GM19468 (cell line): ENCODE results near the gene CCNH.

Experiments used
- ATAC-seq: cut with Tn5 transposase; IDR thresholded peaks from one replicate; pipeline ENCODE4 v1.9.1; 2021; ENCODE audit warnings: mild to moderate bottlenecking, moderate library complexity, moderate number of reproducible peaks; ENCODE audit not compliant: unreplicated experiment; ENCODE audit errors: extremely low read depth

The CCNH gene

GRCh38 chr5:87404359-87404758 is 8.4 kb downstream of the CCNH start:
- ATAC-seq: no peak

- no peak for ATAC-seq
Measured at GRCh38 chr5:87403899-87404298, 8.8 kb downstream of the CCNH start.

DNA sequence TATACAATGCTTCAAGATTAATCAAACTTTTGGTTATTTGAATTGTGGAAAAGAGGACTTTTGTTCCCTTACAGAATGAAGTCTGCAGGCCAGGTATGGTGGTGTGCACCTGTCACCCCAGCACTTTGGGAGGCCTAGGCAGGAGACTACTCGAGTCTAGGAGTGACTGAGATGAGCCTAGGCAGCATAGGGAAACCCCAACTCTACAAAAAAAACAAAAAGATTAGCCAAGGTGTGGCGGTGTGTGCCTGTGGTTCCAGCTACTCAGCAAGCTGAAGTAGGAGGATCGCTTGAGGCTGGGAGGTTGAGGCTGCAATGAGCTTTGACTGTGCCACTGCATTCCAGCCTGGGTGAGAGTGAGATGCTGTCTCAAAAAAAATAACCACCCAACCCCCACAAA is 9.3 kb downstream of the CCNH start:
- ATAC-seq: no peak

DNA sequence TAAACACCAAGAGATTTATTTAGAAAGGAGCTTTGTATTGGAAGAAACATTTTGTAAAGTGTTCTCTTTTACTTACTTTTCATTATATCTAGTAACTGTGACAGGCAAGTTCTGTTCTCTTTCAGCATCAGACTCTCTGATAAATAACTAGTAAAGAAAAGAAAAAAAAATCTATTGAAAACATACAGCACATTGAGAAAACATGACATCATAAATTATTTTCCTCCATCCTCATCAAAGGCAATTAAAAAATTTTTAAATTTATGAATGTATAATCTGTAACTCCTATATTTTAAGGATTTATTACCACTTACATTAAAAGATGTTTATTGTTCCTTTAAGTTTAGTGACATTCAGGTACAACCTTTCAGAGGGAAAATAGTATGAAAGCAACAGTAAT is 11.1 kb downstream of the CCNH start:
- no peak for ATAC-seq

DNA sequence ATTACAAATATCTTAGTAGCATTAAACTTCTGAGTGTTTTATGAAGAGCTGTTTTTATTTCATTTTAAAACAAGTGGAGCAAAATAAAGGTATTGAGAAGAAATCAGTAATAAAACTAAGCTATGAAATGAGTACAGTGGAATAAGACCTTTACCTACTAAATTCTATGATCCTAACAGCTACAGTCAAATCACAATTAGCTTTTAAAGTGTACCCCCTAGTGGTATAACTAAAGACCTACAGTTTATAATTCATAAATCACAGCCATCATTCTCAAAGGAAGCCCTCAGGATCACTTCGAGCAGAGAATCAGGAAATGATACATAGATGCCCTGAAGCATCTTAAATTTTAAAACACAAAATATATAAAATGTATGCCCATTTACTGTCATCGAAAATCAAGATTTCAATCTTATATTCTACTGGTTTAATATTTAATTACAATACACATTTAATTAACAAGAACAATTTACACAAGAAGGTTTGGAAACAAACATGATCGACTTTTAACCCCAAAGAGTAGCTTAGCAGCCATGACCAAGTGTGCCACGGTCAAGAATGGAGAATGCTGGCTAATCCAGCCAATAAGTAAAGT is 12.3 kb downstream of the CCNH start:
- no peak for ATAC-seq

GRCh38 chr5:87399720-87400119 is 13.0 kb downstream of the CCNH start:
- ATAC-seq: no peak

DNA sequence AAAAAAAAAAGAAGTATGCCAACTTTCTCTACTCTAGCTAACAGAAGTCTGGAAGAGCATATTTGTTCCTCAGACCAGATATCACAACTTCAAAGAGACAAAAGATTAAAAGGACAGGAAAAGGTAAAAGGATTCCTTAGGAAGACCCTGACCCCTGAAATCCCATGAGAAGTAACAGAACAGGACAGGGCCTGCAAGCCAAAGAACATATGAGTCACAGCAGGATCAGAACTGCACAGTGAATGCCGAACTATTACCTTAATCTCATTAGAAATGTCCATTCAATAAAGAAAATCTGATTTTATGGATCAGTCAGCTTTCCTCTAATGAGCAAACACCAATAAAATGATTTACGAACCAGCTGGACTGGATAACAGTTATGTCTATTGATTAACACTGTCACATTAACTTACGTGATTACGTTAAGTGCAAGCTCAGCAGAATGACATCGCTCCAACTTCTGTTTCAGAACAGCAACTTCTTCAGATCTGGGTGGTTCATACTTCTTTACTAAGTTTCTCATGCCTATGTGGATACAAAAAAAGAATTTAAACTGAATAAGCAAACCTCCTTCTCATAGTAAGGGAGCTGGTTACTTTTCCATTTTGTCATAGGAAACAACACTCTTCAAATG is 13.6 kb downstream of the CCNH start:
- no peak for ATAC-seq

- no peak for ATAC-seq
Measured at GRCh38 chr5:87394411-87395165, 18.1 kb downstream of the CCNH start.

GRCh38 chr5:87393331-87393730 is 19.4 kb downstream of the CCNH start:
- no peak for ATAC-seq

DNA sequence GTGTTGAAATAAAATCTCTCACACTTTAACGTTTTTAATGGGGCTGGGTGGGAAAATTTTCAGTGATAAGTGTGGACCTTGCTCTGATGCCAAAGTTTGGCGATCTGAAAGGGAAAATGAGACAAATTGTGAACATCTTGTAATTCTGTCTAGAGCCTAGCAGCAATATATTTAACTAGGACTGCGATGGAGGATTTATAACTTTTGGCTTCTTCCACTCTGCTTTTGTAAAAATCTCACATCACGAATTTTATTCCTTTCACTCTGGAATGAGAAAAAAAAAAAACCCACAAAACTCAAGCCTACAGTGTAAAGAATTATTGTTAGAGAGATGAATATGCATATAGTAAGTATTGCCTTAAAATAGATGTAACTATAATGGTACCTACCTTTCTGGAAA is 19.9 kb downstream of the CCNH start:
- ATAC-seq: no peak

DNA sequence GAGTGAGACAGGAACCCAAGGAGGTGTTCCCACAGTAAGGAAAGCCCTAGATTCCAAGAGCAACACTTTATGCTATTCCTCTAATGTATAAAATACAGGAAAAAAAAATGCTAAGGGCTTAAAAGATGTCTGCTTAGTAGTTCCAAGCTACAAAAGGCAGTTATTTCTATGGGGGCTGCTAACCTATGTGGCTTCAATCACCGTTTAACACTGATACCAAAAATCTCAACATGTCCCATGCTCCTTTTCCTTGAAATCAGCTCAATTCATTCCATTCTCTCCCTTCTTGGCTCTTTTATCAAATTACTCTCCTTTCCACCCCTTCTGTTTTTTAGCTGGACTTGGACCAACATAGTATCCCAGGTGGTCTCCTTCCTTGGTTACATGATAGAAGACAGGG is 20.6 kb downstream of the CCNH start:
- no peak for ATAC-seq

GRCh38 chr5:87390576-87391199 is 22.0 kb downstream of the CCNH start:
- ATAC-seq: no peak

GRCh38 chr5:87390075-87390474 is 22.7 kb downstream of the CCNH start:
- ATAC-seq: no peak

DNA sequence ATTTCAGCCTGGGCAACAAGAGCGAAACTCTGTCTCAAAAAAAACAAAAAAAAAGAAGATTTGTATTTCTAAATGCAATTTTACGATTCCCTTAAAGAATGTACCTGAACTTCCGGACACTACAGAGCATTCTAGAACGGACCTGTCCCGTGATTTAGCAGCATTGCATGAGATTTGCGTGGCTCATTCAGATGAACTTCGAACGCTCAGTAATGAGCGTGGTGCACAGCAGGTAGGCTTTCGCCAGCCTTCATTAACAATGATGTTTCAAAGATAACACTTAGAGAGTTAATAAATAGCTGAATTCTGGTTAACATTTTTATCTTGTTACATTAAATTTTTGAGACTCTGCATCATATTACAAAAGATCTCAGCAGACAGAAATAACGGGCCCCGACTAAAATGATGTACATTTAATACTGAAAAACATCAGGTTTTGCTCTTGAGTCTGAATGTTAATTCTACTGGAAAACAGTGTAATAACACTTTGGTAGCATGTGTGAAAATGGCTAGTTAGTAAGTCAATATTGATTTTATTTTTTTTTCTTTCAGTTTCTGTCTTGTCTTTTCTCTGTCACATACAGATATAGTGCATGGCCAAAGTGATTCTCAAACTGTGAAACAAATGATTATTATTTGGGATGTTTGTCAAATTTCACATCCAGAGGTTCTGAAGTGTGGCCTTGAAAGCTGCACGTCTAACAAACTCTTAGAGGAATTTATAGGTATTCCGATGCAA is 23.3 kb downstream of the CCNH start:
- ATAC-seq: no peak

DNA sequence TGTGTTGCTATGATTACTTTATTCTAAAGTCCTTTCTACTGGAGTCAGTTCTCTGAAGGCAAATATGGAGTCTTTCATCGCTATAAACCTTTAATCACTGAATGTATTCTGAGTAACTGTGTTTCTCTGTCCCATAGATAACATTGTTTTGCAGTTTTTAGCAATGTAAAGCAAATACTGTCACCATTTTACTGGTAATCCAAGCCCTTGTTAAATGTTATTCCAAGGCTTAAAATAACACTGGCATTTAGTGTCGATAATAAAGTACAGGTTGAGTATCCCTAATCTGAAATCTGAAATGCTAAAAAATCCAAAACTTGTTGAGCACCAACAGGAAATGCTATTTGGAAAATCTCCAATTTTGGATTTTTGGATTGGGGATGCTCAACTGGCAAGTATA is 24.6 kb downstream of the CCNH start:
- no peak for ATAC-seq

GRCh38 chr5:87385802-87386201 is 26.9 kb downstream of the CCNH start:
- no peak for ATAC-seq

- ATAC-seq: no peak
Measured at GRCh38 chr5:87383216-87383615, 29.5 kb downstream of the CCNH start.

- ATAC-seq: no peak
Measured at GRCh38 chr5:87382224-87382623, 30.5 kb downstream of the CCNH start.

DNA sequence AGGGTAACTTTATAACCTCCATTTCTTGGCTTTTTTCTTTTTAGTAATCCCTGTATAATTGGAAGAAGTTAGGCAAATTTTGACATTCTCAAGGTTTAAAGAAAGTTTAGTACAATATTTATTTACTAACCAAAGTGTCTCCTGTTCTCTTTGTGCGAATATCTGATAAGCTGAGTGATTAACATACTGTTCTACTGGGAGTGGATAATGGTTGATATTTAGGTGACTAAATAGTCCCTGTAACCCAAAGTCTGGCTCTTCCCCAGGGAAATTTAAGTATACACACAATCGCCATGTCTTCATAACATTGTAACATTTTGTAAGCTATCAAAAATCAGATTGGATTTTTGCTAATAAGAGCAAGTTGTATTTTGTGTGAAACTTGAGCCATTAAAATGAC is 40.0 kb downstream of the CCNH start:
- no peak for ATAC-seq

GRCh38 chr5:87369431-87369830 is 43.3 kb downstream of the CCNH start:
- no peak for ATAC-seq

- no peak for ATAC-seq
Measured at GRCh38 chr5:87368601-87369000, 44.1 kb downstream of the CCNH start.
